Measurements from ENCODE around the gene PAX8. TPM values are rescaled to one million over a fixed set of nuclear protein-coding genes. Genes with fewer than 3 reads are reported as not detected.

Gene PAX8
- total and polyA plus RNA-seq, 2 experiments from 2014 or later: 0.21 to 0.32 TPM

GRCh38 chr2:113263546-113263945 lies 15.2 kb downstream of the PAX8 start:
- Histone ChIP-seq H3K36me3 (ENCODE audit: insufficient read depth) (no peaks in the 10 kb centered on the region), H3K9me2 (ENCODE audit: insufficient read depth) (no peaks in the 10 kb centered on the region), H3K27ac (ENCODE audit: low read depth) (no peak overlapping the region), H3K4me2 (no peak overlapping the region), H3K4me1 (ENCODE audit: insufficient read depth) (no peaks in the 10 kb centered on the region), H4K20me1 (replicated peaks; ENCODE audit: insufficient read depth) (no peaks in the 10 kb centered on the region), H3K27me3 (ENCODE audit: insufficient read depth) (no peaks in the 10 kb centered on the region), H3F3A (replicated peaks; ENCODE audit: low read depth) (no peaks in the 10 kb centered on the region), H3K79me2 (replicated peaks; ENCODE audit: insufficient read depth) (no peaks in the 10 kb centered on the region), H2AFZ (no peak overlapping the region), H3K4me3 (no peak overlapping the region)
- Mint-ChIP-seq H3K4me3 (no peak overlapping the region), H3K27ac (no peak overlapping the region), H3K4me1 (peaks cover 5% of the 10 kb centered on the region), H3K27me3 (ENCODE audit: insufficient read depth, low read depth, poor library complexity) (peaks cover 18% of the 10 kb centered on the region), H3K9me3 (no peaks in the 10 kb centered on the region), H3K36me3 (ENCODE audit: low read depth) (no peaks in the 10 kb centered on the region)
- ATAC-seq (no peak), DNase-seq (ENCODE audit: low spot score) (no peak)
- TF ChIP-seq, protein P1, sequence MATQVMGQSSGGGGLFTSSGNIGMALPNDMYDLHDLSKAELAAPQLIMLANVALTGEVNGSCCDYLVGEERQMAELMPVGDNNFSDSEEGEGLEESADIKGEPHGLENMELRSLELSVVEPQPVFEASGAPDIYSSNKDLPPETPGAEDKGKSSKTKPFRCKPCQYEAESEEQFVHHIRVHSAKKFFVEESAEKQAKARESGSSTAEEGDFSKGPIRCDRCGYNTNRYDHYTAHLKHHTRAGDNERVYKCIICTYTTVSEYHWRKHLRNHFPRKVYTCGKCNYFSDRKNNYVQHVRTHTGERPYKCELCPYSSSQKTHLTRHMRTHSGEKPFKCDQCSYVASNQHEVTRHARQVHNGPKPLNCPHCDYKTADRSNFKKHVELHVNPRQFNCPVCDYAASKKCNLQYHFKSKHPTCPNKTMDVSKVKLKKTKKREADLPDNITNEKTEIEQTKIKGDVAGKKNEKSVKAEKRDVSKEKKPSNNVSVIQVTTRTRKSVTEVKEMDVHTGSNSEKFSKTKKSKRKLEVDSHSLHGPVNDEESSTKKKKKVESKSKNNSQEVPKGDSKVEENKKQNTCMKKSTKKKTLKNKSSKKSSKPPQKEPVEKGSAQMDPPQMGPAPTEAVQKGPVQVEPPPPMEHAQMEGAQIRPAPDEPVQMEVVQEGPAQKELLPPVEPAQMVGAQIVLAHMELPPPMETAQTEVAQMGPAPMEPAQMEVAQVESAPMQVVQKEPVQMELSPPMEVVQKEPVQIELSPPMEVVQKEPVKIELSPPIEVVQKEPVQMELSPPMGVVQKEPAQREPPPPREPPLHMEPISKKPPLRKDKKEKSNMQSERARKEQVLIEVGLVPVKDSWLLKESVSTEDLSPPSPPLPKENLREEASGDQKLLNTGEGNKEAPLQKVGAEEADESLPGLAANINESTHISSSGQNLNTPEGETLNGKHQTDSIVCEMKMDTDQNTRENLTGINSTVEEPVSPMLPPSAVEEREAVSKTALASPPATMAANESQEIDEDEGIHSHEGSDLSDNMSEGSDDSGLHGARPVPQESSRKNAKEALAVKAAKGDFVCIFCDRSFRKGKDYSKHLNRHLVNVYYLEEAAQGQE (IDR thresholded peaks at IDR 0.05; ENCODE audit: unreplicated experiment): no peak
- TF ChIP-seq JUNB (IDR thresholded peaks at IDR 0.05; ENCODE audit: unreplicated experiment) (no peak), ZNF331 (CRISPR knock-in tag; IDR thresholded peaks at IDR 0.05; ENCODE audit: low read depth) (no peak), STAT1 (IDR thresholded peaks at IDR 0.05; ENCODE audit: unreplicated experiment) (no peak), POLR2AphosphoS5 (IDR thresholded peaks at IDR 0.05; ENCODE audit: low read depth) (no peak), ETS1 (IDR thresholded peaks at IDR 0.05) (no peak), NANOG (IDR thresholded peaks at IDR 0.05; ENCODE audit: borderline replicate concordance) (no peak), CTCF (conservative IDR thresholded peaks at IDR 0.05; ENCODE audit: low read depth in 2 of 2) (no peak), ZNF114 (CRISPR knock-in tag; IDR thresholded peaks at IDR 0.05) (no peak), CREB1 (CRISPR knock-in tag; IDR thresholded peaks at IDR 0.05; ENCODE audit: low read depth) (no peak), EZH2 (IDR thresholded peaks at IDR 0.05; ENCODE audit: low read depth, unreplicated experiment) (no peak), EZH2phosphoT487 (IDR thresholded peaks at IDR 0.05; ENCODE audit: unreplicated experiment) (no peak)
- TF ChIP-seq, protein P2, sequence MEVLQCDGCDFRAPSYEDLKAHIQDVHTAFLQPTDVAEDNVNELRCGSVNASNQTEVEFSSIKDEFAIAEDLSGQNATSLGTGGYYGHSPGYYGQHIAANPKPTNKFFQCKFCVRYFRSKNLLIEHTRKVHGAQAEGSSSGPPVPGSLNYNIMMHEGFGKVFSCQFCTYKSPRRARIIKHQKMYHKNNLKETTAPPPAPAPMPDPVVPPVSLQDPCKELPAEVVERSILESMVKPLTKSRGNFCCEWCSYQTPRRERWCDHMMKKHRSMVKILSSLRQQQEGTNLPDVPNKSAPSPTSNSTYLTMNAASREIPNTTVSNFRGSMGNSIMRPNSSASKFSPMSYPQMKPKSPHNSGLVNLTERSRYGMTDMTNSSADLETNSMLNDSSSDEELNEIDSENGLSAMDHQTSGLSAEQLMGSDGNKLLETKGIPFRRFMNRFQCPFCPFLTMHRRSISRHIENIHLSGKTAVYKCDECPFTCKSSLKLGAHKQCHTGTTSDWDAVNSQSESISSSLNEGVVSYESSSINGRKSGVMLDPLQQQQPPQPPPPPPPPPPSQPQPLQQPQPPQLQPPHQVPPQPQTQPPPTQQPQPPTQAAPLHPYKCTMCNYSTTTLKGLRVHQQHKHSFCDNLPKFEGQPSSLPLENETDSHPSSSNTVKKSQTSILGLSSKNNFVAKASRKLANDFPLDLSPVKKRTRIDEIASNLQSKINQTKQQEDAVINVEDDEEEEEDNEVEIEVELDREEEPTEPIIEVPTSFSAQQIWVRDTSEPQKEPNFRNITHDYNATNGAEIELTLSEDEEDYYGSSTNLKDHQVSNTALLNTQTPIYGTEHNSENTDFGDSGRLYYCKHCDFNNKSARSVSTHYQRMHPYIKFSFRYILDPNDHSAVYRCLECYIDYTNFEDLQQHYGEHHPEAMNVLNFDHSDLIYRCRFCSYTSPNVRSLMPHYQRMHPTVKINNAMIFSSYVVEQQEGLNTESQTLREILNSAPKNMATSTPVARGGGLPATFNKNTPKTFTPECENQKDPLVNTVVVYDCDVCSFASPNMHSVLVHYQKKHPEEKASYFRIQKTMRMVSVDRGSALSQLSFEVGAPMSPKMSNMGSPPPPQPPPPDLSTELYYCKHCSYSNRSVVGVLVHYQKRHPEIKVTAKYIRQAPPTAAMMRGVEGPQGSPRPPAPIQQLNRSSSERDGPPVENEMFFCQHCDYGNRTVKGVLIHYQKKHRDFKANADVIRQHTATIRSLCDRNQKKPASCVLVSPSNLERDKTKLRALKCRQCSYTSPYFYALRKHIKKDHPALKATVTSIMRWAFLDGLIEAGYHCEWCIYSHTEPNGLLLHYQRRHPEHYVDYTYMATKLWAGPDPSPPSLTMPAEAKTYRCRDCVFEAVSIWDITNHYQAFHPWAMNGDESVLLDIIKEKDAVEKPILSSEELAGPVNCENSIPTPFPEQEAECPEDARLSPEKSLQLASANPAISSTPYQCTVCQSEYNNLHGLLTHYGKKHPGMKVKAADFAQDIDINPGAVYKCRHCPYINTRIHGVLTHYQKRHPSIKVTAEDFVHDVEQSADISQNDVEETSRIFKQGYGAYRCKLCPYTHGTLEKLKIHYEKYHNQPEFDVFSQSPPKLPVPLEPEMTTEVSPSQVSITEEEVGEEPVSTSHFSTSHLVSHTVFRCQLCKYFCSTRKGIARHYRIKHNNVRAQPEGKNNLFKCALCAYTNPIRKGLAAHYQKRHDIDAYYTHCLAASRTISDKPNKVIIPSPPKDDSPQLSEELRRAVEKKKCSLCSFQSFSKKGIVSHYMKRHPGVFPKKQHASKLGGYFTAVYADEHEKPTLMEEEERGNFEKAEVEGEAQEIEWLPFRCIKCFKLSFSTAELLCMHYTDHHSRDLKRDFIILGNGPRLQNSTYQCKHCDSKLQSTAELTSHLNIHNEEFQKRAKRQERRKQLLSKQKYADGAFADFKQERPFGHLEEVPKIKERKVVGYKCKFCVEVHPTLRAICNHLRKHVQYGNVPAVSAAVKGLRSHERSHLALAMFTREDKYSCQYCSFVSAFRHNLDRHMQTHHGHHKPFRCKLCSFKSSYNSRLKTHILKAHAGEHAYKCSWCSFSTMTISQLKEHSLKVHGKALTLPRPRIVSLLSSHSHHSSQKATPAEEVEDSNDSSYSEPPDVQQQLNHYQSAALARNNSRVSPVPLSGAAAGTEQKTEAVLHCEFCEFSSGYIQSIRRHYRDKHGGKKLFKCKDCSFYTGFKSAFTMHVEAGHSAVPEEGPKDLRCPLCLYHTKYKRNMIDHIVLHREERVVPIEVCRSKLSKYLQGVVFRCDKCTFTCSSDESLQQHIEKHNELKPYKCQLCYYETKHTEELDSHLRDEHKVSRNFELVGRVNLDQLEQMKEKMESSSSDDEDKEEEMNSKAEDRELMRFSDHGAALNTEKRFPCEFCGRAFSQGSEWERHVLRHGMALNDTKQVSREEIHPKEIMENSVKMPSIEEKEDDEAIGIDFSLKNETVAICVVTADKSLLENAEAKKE (CRISPR knock-in tag; IDR thresholded peaks at IDR 0.05): no peak

All from GM23338 (cell line).